Posterior cingulate gyrus (tissue), 11 donors: ENCODE results near the gene CABP2.

Source experiments
- DNase-seq, 10 donors: peaks; one replicate each; pipeline versions ENCODE4 v3.0.0 to v3.0.0-alpha.2; 2020 to 2021; ENCODE audit warnings: mixed read lengths in 3 of 10
- intact Hi-C: fragments of 100-400 bp; cut with DNase I; formaldehyde crosslinking; loops from one replicate; pipeline ENCODE4 v1.15.1; 2023

The CABP2 gene

GRCh38 chr11:67541198-67541597 is 18.0 kb upstream of the CABP2 start:
- intact Hi-C loops = no loop called here
- no peak for DNase-seq

GRCh38 chr11:67539550-67539949 is 16.3 kb upstream of the CABP2 start:
- no peak for DNase-seq

GRCh38 chr11:67538823-67539505 is 15.7 kb upstream of the CABP2 start:
- intact Hi-C loops = no loop called here
- DNase-seq = no peak

More at GRCh38 chr11:67539550-67539949, 16.3 kb upstream of the CABP2 start:
- intact Hi-C loops = no loop called here

DNA sequence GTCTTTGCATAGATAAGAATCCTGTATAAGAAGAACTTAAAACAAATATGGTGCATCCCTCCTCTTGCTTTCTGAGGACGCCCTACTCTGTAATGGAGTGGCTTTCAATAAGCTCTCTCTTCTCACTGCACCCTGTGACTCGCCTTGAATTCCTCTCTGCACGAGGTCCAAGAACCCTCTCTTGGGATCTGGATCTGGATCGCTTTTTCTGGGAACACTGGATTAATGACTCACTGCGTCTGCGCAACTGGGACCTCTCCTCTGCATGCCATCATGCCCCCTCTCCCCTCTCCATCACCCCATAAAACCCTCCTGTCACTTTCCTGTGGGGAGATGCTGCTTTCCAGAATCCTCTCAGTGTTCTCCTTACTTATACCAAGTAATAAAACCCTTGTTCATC is 15.1 kb upstream of the CABP2 start:
- intact Hi-C loops = no loop called here
- DNase-seq = no peak

GRCh38 chr11:67535561-67535960 is 12.3 kb upstream of the CABP2 start:
- no peak for DNase-seq
- intact Hi-C loops = no loop called here

DNA sequence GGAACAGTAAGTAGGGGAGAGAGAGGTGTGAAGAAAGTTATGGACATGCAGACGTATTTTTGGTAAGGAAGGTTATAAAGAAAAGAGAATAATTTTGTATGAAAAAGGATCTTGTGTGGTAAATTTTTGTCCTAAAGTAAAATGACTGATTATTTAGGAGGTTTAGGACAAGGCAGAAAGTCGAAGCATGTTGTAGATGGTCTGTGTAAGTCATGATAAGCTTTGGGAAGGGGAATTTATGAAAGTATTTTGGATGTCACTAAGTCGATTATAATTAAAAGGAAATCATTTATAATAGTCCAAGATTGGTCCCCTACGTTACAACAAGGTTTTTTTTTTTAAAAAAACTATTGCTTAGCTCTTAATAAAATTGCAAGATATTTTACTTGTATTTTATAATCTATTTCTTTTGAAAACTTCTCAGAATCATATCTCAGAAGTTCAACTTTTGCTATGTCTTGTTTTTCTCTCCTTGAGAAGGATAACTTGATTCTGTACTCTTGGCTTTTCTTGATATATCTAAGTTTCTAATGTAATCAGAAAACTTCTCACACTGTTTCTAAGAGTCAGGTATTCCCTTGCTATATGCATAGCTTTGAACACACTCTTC is 10.9 kb upstream of the CABP2 start:
- intact Hi-C loops = no loop called here
- no peak for DNase-seq

DNA sequence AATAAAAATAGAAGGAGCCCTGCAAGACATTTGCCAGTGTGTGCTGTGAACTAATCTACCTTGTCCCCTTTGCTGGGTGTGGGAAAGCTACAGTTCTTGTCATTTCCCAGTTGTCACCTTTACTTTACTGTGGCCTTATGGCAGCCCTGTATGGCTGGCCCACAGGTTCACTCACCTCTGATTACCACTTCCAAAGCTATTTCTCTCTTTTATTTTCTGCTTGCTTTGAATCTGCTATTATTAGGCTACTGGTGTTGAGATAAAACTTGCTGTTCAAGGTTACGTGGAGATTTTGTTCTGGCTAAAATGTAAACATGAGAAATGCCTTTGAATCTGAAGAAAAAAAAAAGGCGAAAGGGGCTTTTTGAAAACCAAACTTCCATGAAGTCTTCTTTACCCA is 9.6 kb upstream of the CABP2 start:
- no peak for DNase-seq
- intact Hi-C loops = no loop called here

DNA sequence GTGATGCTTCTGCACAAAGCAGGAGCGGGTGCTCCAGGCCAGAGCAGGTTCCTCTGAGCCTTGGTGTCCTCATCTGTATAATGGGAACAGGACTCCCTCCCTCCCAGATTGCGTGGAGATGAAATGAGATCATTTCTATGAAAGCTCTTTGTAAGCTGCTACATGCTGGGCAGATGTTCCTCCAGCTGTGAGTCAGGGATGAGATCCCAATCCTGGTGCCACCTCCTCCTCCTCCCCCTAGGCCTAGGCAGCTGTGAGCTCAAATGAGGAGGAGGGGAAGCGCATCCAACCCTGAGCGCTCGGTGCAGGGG is 7.0 kb upstream of the CABP2 start:
- no peak for DNase-seq
- intact Hi-C loops = no loop called here

GRCh38 chr11:67528376-67528775 is 5.1 kb upstream of the CABP2 start:
- intact Hi-C loops = no loop called here
- no peak for DNase-seq

DNA sequence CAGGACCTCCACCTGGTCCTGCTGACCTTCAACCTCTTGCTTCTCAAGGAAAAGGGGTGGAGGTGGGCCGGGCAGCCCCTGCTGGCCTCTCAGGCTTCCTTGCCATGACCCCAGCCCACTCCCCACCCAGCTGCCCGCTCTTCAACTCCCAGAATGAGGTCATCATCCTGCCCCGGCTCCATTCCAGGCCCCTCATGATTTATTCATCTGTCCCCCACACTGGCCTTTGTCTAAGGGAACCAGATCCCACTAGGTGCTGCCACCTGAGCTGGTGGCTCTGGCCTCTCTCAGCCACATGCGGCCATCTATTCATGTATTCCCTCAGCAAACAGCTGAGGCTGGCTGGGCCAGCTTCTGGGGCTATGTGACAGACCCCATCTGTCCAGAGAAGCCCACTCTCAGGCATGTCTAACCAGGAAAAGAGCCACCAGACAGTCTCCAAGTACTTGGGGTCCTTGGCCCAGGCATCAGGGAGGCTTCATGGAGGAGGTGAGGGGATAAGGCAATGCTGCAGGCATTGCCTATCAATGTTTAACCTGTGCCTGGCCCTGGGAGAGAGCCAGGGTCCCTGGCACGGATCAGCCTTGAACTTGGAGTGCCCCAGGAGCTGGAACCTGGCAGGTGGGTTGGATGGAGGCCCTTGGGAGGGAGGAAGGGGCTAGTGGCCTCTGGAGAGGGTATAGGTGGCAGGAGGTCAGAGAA is 2.2 kb upstream of the CABP2 start:
- intact Hi-C loops = no loop called here
- peak in 1 of 10 donors; percentile 26 for DNase-seq

DNA sequence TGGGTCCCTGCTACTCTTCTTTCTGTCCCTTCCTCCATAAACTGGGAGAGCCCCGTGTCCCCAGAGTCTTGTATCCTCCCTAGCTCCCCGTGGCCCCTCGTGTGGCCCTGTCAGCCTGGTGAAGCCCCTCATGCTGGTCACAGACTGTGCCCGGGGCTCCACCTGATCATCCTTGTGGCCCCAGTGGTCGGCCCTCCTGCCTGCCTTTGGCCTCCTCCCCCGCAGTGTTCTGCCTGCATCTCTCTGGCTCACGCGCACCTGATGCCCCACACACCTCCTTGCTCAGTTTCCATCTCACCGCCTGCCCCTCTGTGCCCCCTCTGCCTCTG is 1.2 kb upstream of the CABP2 start:
- peak in 1 of 10 donors; percentile 63 for DNase-seq

DNA sequence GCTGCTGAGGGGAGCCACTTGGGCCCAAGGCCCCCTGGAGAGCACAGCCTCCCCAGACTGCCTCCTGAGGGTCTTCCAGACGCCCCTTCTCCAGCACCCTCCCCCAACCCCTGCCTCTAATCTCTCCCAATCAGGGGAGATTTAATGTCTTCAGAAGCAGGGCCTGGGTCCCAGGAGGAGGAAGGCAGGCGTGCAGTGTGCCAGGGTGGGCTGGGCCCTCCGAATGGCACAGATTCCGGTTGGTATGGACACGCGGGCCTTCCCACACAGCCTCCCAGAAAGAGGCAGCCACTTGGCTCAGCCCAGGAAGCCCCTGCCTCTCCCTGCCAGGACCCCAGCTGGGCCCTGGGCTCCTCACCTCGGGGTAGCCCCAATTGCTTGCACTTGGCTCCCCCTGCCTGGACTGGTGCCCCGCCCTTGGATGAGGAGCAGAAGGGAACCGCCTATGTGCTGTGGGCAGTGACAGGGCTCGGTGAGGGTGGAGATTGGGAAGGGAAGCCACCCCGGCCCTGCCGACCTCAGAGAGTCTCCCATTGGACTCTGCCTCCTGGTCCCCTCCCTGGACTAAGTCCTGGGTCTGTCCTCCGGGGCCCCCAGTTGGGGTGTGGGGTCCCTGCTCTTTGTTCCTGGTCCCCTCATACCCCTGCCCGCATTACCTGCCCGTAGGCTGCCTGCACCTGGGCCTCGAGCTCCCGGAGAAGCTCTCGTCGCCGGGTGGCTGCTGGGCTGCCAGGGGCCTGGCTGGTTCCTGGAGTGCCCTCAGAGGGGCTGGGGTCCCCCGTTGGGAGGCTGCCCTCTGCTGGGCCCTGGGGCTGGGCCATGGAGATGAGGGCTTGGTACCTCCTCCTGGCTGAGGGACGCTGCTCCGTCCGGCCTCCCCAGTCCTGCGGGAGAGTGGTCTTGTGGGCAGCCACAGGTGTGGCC is 572 bp upstream of the CABP2 start:
- DNase-seq = peak in 2 of 10 donors; percentile 64 to 79
- intact Hi-C loops = no loop called here

More for the DNA sequence above, 1.2 kb upstream of the CABP2 start:
- intact Hi-C loops = no loop called here

DNA sequence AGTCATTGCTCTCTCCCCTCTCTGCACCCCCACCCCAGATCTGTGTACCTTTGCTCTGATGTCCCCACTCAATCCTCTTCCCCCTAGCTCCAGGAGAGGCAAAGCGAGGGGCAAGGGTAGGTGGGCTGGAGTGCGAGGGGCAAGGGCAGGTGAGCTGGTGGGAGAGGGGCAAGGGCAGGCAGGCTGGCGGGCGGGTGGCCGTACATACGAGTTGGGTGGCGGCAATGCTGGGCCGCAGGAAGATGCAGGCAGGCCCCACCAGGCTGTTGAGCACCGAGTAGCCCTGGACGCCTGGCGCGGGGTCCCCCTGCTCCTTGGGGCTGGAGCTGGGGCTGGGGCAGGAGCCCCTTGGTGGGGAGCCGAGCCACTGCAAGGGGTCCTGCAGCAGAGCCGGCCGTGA is 908 bp downstream of the CABP2 start:
- intact Hi-C loops = no loop called here
- DNase-seq = peak in 1 of 10 donors; percentile 47

DNA sequence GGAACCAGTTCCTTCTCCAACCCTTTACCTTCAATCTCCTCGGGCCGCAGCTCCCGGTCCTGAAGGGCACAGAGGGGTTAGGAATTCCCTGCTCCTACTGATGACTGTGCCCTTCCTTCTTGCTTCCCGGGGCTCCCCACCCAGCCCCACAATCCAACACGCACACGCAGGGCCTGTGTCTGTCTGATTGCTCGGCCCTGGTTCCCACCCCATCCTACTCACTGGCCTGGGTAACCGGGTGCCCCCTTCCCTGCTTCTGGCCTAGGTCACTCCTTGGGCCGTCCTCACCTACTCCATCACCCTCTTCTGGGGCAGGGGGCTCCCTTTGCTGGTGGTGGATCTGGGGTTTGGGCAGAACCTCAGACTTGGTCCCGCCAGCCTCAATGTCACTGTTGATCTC is 1.3 kb downstream of the CABP2 start:
- peak in 2 of 10 donors; percentile 38 to 55 for DNase-seq
- intact Hi-C loops = no loop called here

- peak in 2 of 10 donors; percentile 16 to 66 for DNase-seq
- intact Hi-C loops = no loop called here
Measured at GRCh38 chr11:67520856-67521824, 2.1 kb downstream of the CABP2 start.

GRCh38 chr11:67519726-67520125 is 3.5 kb downstream of the CABP2 start:
- intact Hi-C loops = loop anchor here (10.0 kb wide), 1 partner anchor 65 kb away; the partner anchor contains the start of gene GSTP1
- DNase-seq = peak in 1 of 10 donors; percentile 75

- intact Hi-C loops = loop anchor here (10.0 kb wide), 1 partner anchor 67 kb away; the partner anchor contains the start of gene GSTP1
- no peak for DNase-seq
Measured at GRCh38 chr11:67517784-67518552, 5.3 kb downstream of the CABP2 start.

DNA sequence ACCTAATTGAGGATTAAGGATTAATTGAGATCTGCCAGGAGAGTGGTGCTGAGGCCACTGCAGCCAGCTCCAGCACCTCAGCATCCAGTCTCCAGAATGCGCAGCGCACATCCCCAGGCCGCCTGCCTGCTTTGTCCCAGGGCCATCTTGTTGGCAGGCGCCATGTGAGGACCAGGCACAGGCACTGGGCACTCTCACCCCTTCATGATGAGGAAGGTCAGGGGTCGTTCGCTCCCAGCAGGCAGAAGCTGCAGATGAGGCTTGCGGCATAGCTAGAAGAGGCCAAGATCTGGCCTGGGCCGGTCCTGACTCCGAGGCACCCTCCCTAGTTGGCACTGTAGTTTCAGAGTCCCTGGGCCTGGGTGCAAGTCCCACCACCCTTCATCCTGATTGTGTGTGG is 6.4 kb downstream of the CABP2 start:
- DNase-seq = peak in 1 of 10 donors; percentile 53

DNA sequence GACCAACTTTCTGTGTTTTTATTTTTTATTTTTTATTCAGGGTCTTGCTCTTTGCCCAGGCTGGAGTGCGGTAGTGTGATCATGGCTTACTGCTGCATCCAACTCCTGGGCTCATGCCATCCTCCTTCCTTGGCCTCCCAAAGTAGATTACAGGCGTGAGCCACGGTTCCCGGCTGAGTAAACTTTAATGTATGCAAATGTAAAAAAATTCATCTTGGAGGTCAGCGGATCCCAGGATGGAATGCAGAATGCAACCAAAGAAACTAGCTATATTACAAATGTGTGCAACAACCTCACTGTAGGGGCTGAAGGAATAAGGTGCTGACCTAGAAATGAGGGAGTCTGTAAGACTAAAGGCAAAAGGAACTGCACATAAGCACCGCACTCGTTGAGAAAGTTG is 9.1 kb downstream of the CABP2 start:
- DNase-seq = no peak
- intact Hi-C loops = loop anchor here (10.0 kb wide), 1 partner anchor 71 kb away; the partner anchor contains the start of gene GSTP1

More for the DNA sequence above, 6.4 kb downstream of the CABP2 start:
- intact Hi-C loops = loop anchor here (10.0 kb wide), 1 partner anchor 68 kb away; the partner anchor contains the start of gene GSTP1
